ENCODE measurements around the gene NPR3. TPM values are rescaled to one million over a fixed set of nuclear protein-coding genes. Genes with fewer than 3 reads are reported as not detected.
A peak's percentile ranks its signal among the peaks of the same experiment; 100 is the strongest.

Gene NPR3
- total RNA-seq, 4 donors from 2014 or later, result 25.4 to 45.1 (median 31.5) TPM

DNA sequence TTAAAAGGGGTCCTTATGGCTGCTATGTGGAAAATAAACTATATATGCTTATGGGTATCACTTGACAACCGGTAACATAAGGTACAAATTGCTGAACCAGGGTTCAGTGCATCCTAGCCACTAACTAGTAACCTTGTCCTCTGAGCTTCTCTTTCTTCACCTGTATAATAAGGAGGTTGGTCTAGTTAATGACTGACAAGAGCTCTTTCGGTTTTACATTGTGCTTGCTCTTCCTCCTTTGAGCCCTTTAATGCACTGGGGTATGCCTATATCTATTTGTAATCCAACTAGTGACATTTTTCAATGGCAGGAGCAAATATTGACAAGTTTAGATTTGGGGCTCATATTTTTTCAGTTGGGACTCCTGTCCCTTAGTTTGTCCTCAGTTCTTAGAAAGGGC lies 66.1 kb downstream of the NPR3 start:
- TF ChIP-seq, protein P1, sequence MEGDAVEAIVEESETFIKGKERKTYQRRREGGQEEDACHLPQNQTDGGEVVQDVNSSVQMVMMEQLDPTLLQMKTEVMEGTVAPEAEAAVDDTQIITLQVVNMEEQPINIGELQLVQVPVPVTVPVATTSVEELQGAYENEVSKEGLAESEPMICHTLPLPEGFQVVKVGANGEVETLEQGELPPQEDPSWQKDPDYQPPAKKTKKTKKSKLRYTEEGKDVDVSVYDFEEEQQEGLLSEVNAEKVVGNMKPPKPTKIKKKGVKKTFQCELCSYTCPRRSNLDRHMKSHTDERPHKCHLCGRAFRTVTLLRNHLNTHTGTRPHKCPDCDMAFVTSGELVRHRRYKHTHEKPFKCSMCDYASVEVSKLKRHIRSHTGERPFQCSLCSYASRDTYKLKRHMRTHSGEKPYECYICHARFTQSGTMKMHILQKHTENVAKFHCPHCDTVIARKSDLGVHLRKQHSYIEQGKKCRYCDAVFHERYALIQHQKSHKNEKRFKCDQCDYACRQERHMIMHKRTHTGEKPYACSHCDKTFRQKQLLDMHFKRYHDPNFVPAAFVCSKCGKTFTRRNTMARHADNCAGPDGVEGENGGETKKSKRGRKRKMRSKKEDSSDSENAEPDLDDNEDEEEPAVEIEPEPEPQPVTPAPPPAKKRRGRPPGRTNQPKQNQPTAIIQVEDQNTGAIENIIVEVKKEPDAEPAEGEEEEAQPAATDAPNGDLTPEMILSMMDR (IDR thresholded peaks at IDR 0.05), result no peak
- TF ChIP-seq POLR2A (IDR thresholded peaks at IDR 0.05), result no peak
- Histone ChIP-seq H3K4me1 (peaks cover 9 to 10% of the 10 kb centered on the region in 2 donors), H3K36me3 (no peaks in the 10 kb centered on the region), H3K9me3 (no peaks in the 10 kb centered on the region), H3K27me3 (no peaks in the 10 kb centered on the region), H3K27ac (no peak overlapping the region), H3K4me3 (replicated peaks in 1 of 3) (no peak overlapping the region)
- intact Hi-C loops (cut with DNase I), result no loop called here
- 89 to 90% methylated on average over 2 of the region's 2 CpGs for WGBS, 2 donors
- no peak for DNase-seq

DNA sequence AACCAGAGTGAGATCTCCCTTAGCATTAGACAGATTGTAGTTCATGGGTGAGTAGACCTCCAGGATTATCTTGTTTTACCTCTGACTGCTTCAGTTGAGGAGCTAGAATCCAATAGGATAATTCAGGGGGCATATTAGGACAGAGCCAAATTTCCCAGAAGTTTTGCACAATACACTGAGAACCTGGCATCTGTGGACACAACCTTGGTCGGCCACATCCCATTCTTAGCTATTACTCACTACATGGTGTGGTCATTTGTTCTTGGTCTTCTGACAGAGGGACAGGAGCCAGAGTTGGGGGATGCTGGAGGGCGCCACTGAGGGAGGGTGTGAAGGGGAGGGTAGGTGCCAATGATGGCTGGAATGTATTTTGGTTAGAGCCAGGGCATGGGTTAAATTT lies 66.6 kb downstream of the NPR3 start:
- Histone ChIP-seq H3K4me1 (peaks cover 9 to 10% of the 10 kb centered on the region in 2 donors), H3K9me3 (no peaks in the 10 kb centered on the region), H3K36me3 (no peaks in the 10 kb centered on the region), H3K27ac (no peak overlapping the region), H3K4me3 (replicated peaks in 1 of 3) (no peak overlapping the region), H3K27me3 (no peaks in the 10 kb centered on the region)
- WGBS, 2 donors, result 95 to 97% methylated on average over 2 of the region's 2 CpGs
- TF ChIP-seq, protein P1 (IDR thresholded peaks at IDR 0.05), result no peak
- TF ChIP-seq POLR2A (IDR thresholded peaks at IDR 0.05), result no peak
- DNase-seq, result no peak
- intact Hi-C loops (cut with DNase I), result no loop called here

DNA sequence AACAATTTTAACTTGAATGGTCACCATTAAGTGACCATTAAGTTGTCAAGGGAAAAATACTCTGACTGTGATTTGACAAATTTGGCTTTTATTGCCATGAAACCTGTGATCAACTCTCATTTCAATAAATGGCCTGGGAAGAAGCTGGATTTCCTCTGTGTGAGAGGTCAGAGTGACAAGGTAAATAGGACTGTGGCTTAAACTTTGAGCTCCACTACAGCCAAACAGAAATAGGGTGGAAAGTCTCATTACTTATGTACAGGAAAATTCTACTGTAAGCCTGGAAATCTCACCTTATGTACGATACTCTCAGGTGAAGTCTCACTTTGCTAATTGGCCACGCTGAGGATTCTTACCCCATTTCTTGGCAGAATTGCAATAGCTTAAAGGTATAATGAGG lies 67.3 kb downstream of the NPR3 start:
- Histone ChIP-seq H3K36me3 (no peaks in the 10 kb centered on the region), H3K4me1 (peaks cover 9 to 10% of the 10 kb centered on the region in 2 donors), H3K27ac (no peak overlapping the region), H3K4me3 (replicated peaks in 1 of 3) (no peak overlapping the region), H3K9me3 (no peaks in the 10 kb centered on the region), H3K27me3 (no peaks in the 10 kb centered on the region)
- TF ChIP-seq POLR2A (IDR thresholded peaks at IDR 0.05), result no peak
- DNase-seq, result no peak
- 95% methylated on average over 2 of the region's 2 CpGs for WGBS, 2 donors
- intact Hi-C loops (cut with DNase I), result no loop called here

DNA sequence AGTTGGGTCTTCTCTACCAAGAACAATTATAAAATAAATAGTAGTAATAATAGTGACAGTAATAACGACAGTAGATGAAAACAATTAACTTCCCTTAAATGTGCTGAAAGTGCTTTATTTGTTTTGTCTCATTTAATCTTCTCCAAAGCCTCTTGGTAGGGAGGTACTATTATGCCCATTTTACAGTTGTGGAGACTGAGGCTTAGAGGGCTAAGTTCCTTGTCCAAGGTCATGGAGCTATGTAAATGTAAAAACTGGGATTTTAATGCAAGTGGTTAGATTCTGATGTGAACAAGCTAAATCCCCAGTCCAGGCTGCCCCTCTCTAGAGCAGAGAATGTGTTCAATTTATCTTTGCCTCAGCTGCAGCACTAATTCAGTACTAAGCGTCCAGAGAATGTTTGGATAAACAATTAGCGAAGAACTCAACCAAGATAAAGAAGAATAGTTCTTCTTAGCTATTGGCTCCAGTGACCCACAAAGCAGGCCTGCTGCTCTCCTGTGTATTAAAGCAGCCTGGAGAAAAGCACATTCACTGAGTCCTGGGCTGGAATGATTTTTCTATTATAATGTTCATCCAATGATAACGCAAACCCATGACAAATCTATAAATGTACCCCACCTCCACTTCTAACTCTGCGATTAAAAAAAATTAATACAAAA lies 68.8 kb downstream of the NPR3 start:
- H3K4me3 ChIP-seq (replicated peaks in 1 of 3), result no peak overlapping the region
- DNase-seq, result peak in 1 of 2 donors; percentile 27
- intact Hi-C loops (cut with DNase I), result no loop called here
- H3K36me3 ChIP-seq, result no peaks in the 10 kb centered on the region
- 66% methylated on average over 5 of the region's 5 CpGs for WGBS, 2 donors
- H3K27me3 ChIP-seq, result no peaks in the 10 kb centered on the region
- peak overlapping the region; percentile 7 to 57 (median 49) for H3K27ac ChIP-seq
- TF ChIP-seq, protein P1 (IDR thresholded peaks at IDR 0.05), result no peak
- H3K4me1 ChIP-seq, result peaks cover 9 to 10% of the 10 kb centered on the region in 2 donors
- no peaks in the 10 kb centered on the region for H3K9me3 ChIP-seq

DNA sequence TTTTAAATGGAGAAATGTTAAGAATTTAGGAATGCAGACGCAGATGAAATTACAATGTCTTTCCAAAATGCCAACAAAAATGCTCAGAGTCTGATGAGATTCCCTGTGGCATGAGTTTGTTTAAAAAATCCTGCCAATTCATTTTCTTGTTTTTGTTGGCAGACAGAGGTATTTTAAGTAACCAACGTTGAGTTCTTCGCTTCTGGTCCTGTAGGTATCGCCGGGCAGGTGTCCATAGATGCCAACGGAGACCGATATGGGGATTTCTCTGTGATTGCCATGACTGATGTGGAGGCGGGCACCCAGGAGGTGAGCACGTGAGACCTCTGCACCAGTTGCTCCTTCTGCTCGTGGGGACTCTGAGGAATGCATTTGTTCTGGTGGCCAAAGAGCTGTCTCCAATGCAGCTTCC lies 69.4 kb downstream of the NPR3 start:
- WGBS, 2 donors, result 31 to 41% methylated on average over 10 of the region's 10 CpGs
- Histone ChIP-seq H3K4me3 (replicated peaks in 1 of 3) (no peak overlapping the region), H3K27me3 (no peaks in the 10 kb centered on the region), H3K27ac (peak overlapping the region; percentile 7 to 57 (median 49)), H3K36me3 (no peaks in the 10 kb centered on the region), H3K4me1 (peaks cover 9 to 10% of the 10 kb centered on the region in 2 donors), H3K9me3 (no peaks in the 10 kb centered on the region)
- intact Hi-C loops (cut with DNase I), result no loop called here
- TF ChIP-seq, protein P1 (IDR thresholded peaks at IDR 0.05), result no peak
- TF ChIP-seq POLR2A (IDR thresholded peaks at IDR 0.05), result no peak
- peak; percentile 23 to 52 for DNase-seq

Data from thyroid gland (tissue), 4 donors.